ENCODE data around the gene THEM4. TPM values are rescaled to one million over a fixed set of nuclear protein-coding genes. Genes with fewer than 3 reads are reported as not detected.

Gene THEM4
- total and polyA plus RNA-seq, 7 donors = 10.1 to 20.4 (median 13.8) TPM

GRCh38 chr1:151924691-151925587, 15.6 kb upstream of the THEM4 start:
- DNase-seq (no peak), ATAC-seq (no peak)
- H3K27me3 ChIP-seq (ENCODE audit: insufficient read depth in 3 of 3, low read length in 2 of 3) = no peaks in the 10 kb centered on the region
- no peaks in the 10 kb centered on the region for H3K36me3 ChIP-seq (ENCODE audit: insufficient read depth in 1 of 2, low read depth in 1 of 2)
- no peak for TF ChIP-seq CTCF (IDR thresholded peaks at IDR 0.05)
- WGBS, 3 donors = 95 to 97% (median 95%) methylated on average over 1 of the region's 1 CpG
- H3K4me1 ChIP-seq = no peaks in the 10 kb centered on the region
- no peaks in the 10 kb centered on the region for H3K9me3 ChIP-seq
- no peak overlapping the region for H3K27ac ChIP-seq
- H3K4me3 ChIP-seq = no peak overlapping the region
- intact Hi-C loops (cut with DNase I) = no loop called here

- no peak overlapping the region for H3K4me3 ChIP-seq
- H3K4me1 ChIP-seq = no peaks in the 10 kb centered on the region
- no peak overlapping the region for H3K27ac ChIP-seq
- H3K9me3 ChIP-seq = no peaks in the 10 kb centered on the region
- H3K36me3 ChIP-seq (ENCODE audit: insufficient read depth in 1 of 2, low read depth in 1 of 2) = no peaks in the 10 kb centered on the region
- TF ChIP-seq CTCF (IDR thresholded peaks at IDR 0.05) = no peak
- intact Hi-C loops (cut with DNase I) = no loop called here
- DNase-seq = no peak
- H3K27me3 ChIP-seq (ENCODE audit: insufficient read depth in 3 of 3, low read length in 2 of 3) = no peaks in the 10 kb centered on the region
- ATAC-seq = no peak
- 65 to 81% (median 75%) methylated on average over 1 of the region's 1 CpG for whole genome bisulfite sequencing, 3 donors
Observed at GRCh38 chr1:151923422-151923821, 14.1 kb upstream of the THEM4 start.

- H3K9me3 ChIP-seq = no peaks in the 10 kb centered on the region
- H3K4me3 ChIP-seq = no peak overlapping the region
- H3K27ac ChIP-seq = no peak overlapping the region
- intact Hi-C loops (cut with DNase I) = no loop called here
- ATAC-seq (no peak), DNase-seq (no peak)
- H3K27me3 ChIP-seq (ENCODE audit: insufficient read depth in 3 of 3, low read length in 2 of 3) = no peaks in the 10 kb centered on the region
- WGBS, 3 donors = 39 to 46% (median 40%) methylated on average over 3 of the region's 3 CpGs
- no peaks in the 10 kb centered on the region for H3K4me1 ChIP-seq
- no peak for TF ChIP-seq CTCF (IDR thresholded peaks at IDR 0.05)
- no peaks in the 10 kb centered on the region for H3K36me3 ChIP-seq (ENCODE audit: insufficient read depth in 1 of 2, low read depth in 1 of 2)
Observed at GRCh38 chr1:151920149-151920548, 10.8 kb upstream of the THEM4 start.

GRCh38 chr1:151918819-151919610, 9.7 kb upstream of the THEM4 start:
- no peak for ATAC-seq
- Histone ChIP-seq H3K4me1 (peaks cover 3% of the 10 kb centered on the region), H3K27ac (no peak overlapping the region), H3K4me3 (no peak overlapping the region), H3K36me3 (ENCODE audit: insufficient read depth in 1 of 2, low read depth in 1 of 2) (no peaks in the 10 kb centered on the region), H3K9me3 (no peaks in the 10 kb centered on the region), H3K27me3 (ENCODE audit: insufficient read depth in 3 of 3, low read length in 2 of 3) (no peaks in the 10 kb centered on the region)
- TF ChIP-seq CTCF (IDR thresholded peaks at IDR 0.05) = no peak
- WGBS, 3 donors = 76 to 84% (median 83%) methylated on average over 6 of the region's 6 CpGs
- no peak for DNase-seq
- intact Hi-C loops (cut with DNase I) = no loop called here
